ENCODE data around the gene CCDC70. TPM values are rescaled to one million over a fixed set of nuclear protein-coding genes. Genes with fewer than 3 reads are reported as not detected.

The CCDC70 gene
- total RNA-seq, 1 donor from 2014 or later, result not detected

DNA sequence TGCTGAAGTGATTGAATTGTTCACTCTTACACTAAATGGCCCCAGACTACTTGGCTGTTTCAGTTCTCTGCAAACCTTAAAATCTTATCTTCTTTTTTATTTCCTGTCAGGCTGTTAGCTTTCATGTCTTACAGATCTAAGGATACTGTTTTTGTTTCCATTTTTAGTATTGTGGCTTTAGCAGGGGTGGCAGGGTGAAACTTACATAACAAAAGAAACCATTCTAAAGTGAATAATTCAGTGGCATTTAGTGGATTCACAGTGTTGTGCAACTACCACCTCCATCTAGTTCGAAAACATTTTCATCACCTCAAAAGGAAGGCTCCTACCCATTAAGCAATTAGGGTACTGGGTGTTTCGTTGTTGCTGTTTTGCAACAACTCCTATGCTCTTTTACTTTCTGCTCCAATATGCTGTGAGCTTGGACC is 36.6 kb upstream of the CCDC70 start:
- no peak overlapping the region for H3K27ac Mint-ChIP-seq (ENCODE audit: unreplicated experiment)
- H3K4me3 Mint-ChIP-seq (ENCODE audit: unreplicated experiment), result no peak overlapping the region
- H3K9me3 Mint-ChIP-seq (ENCODE audit: unreplicated experiment), result no peaks in the 10 kb centered on the region
- H3K4me1 Mint-ChIP-seq (ENCODE audit: unreplicated experiment), result no peaks in the 10 kb centered on the region
- no peaks in the 10 kb centered on the region for H3K36me3 Mint-ChIP-seq (ENCODE audit: unreplicated experiment)
- TF ChIP-seq, protein P1, sequence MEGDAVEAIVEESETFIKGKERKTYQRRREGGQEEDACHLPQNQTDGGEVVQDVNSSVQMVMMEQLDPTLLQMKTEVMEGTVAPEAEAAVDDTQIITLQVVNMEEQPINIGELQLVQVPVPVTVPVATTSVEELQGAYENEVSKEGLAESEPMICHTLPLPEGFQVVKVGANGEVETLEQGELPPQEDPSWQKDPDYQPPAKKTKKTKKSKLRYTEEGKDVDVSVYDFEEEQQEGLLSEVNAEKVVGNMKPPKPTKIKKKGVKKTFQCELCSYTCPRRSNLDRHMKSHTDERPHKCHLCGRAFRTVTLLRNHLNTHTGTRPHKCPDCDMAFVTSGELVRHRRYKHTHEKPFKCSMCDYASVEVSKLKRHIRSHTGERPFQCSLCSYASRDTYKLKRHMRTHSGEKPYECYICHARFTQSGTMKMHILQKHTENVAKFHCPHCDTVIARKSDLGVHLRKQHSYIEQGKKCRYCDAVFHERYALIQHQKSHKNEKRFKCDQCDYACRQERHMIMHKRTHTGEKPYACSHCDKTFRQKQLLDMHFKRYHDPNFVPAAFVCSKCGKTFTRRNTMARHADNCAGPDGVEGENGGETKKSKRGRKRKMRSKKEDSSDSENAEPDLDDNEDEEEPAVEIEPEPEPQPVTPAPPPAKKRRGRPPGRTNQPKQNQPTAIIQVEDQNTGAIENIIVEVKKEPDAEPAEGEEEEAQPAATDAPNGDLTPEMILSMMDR (IDR thresholded peaks at IDR 0.05), result no peak
- peaks cover 28% of the 10 kb centered on the region for H3K27me3 Mint-ChIP-seq (ENCODE audit: unreplicated experiment)
- DNase-seq (ENCODE audit: extremely low spot score, unreplicated experiment), result no peak

DNA sequence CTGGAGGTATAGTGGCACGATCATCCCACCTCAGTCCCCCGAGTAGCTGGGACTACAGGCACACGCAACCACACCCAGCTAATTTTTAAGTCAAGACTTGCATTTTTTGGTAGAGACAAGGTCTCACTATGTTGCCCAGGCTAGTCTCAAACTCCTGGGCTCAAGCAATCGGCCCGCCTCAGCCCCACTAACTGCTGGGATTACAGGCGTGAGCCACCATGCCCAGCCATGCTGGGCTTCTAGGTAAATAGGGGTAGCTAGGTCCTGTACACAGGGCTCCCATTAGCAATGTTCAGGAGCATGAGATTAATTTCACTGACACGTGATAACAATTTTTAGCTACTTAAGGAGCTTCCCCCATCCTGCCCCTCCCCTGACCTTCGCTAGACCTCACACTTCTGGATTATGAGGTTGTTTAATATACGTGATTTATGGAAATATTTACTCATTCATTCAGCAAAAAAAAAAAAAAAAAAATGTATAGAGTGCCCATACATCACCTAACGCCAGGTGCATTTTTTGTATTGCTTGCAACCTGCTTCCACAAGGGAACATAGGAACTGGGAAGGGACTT is 36.0 kb upstream of the CCDC70 start:
- H3K4me3 Mint-ChIP-seq (ENCODE audit: unreplicated experiment), result no peak overlapping the region
- H3K36me3 Mint-ChIP-seq (ENCODE audit: unreplicated experiment), result no peaks in the 10 kb centered on the region
- no peak overlapping the region for H3K27ac Mint-ChIP-seq (ENCODE audit: unreplicated experiment)
- TF ChIP-seq, protein P1 (IDR thresholded peaks at IDR 0.05), result no peak
- no peaks in the 10 kb centered on the region for H3K4me1 Mint-ChIP-seq (ENCODE audit: unreplicated experiment)
- H3K9me3 Mint-ChIP-seq (ENCODE audit: unreplicated experiment), result no peaks in the 10 kb centered on the region
- peaks cover 26% of the 10 kb centered on the region for H3K27me3 Mint-ChIP-seq (ENCODE audit: unreplicated experiment)
- DNase-seq (ENCODE audit: extremely low spot score, unreplicated experiment), result no peak

DNA sequence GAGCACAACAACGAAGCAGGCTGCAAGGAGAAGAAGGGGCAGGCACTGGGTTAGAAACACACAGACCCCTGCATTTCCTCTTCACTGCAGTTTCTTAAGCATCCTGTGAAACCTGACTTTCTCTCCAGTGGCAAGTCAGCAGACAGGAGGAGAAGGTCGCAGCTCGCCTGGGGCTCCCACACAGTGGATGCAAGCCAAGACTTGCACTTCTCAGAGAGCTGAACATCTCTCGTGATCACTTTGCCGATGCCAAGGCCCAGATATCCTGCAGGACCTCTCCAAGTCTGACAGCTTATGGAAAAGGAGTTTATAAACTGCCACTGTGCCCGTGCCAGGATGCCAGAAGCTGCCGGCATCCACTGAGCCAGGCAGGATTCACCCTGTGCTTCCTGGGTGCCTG is 35.2 kb upstream of the CCDC70 start:
- no peak for DNase-seq (ENCODE audit: extremely low spot score, unreplicated experiment)
- Mint-ChIP-seq H3K9me3 (ENCODE audit: unreplicated experiment) (no peaks in the 10 kb centered on the region), H3K27ac (ENCODE audit: unreplicated experiment) (no peak overlapping the region), H3K4me3 (ENCODE audit: unreplicated experiment) (no peak overlapping the region), H3K36me3 (ENCODE audit: unreplicated experiment) (no peaks in the 10 kb centered on the region), H3K27me3 (ENCODE audit: unreplicated experiment) (peaks cover 20% of the 10 kb centered on the region), H3K4me1 (ENCODE audit: unreplicated experiment) (no peaks in the 10 kb centered on the region)
- TF ChIP-seq, protein P1 (IDR thresholded peaks at IDR 0.05), result no peak

DNA sequence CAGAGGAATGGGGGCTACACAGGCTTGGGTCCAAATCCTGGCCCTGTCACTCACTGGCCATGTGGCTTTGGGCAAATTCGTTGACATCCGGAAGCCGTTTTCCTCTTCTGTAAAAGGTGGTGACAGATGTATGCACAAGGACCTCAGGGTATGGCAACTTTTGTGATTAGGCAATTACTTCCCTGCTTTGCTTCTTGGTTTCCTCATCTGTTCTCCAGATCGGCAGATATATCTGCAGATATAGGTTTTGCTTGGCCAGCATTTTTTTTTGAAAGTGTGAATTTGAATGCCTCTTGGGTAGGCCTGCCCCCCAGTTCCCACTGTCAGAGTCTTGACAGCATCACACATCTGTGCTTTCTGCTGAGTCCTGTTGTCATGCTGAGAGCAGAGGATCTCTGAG is 34.5 kb upstream of the CCDC70 start:
- Mint-ChIP-seq H3K36me3 (ENCODE audit: unreplicated experiment) (no peaks in the 10 kb centered on the region), H3K4me3 (ENCODE audit: unreplicated experiment) (no peak overlapping the region), H3K27me3 (ENCODE audit: unreplicated experiment) (peaks cover 20% of the 10 kb centered on the region), H3K4me1 (ENCODE audit: unreplicated experiment) (no peaks in the 10 kb centered on the region), H3K27ac (ENCODE audit: unreplicated experiment) (no peak overlapping the region), H3K9me3 (ENCODE audit: unreplicated experiment) (no peaks in the 10 kb centered on the region)
- TF ChIP-seq, protein P1 (IDR thresholded peaks at IDR 0.05), result no peak
- no peak for DNase-seq (ENCODE audit: extremely low spot score, unreplicated experiment)

DNA sequence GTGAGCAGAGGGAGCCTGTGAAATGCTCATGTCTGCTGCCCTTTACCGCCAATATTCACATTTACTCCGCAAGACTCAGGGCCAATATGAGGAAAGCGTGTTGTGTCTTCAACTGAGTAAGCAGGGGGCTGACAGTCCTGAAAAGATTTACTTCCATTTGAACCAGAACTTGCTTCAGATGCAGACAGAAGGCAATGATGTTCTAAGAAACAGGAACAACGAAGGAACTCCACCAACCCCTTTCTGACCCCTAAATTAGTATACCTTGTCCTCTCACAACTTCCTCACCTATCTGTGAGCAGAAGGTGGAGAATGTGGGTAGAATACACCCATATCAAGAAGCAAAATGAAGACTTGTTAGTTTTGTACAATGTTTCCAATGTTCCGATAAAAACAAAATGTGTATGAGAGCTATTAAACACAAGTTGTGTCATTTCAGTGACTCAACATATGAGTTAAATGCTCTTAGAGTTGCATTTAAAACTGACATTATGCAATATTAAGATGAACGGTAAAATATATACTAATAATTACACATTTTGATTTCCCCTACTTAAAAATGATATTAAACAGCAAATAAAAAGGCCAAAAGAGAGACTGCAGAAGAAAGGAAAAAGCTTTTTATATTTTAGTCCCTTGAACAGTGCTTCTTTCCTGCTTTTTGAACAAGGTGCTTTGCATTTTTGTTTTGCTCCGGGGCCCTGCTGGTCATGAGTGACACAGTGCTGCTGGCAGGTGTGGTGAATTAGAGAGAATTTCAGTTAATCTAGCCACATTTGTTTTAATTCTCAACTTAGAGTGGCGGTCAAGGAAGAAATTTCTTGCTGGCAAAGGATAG is 32.8 kb upstream of the CCDC70 start:
- H3K27me3 Mint-ChIP-seq (ENCODE audit: unreplicated experiment), result peaks cover 29% of the 10 kb centered on the region
- DNase-seq (ENCODE audit: extremely low spot score, unreplicated experiment), result no peak
- no peak overlapping the region for H3K4me3 Mint-ChIP-seq (ENCODE audit: unreplicated experiment)

More for the DNA sequence above, 32.8 kb upstream of the CCDC70 start:
- Mint-ChIP-seq H3K4me1 (ENCODE audit: unreplicated experiment) (no peaks in the 10 kb centered on the region), H3K27ac (ENCODE audit: unreplicated experiment) (no peak overlapping the region), H3K36me3 (ENCODE audit: unreplicated experiment) (no peaks in the 10 kb centered on the region), H3K9me3 (ENCODE audit: unreplicated experiment) (no peaks in the 10 kb centered on the region)
- TF ChIP-seq, protein P1 (IDR thresholded peaks at IDR 0.05), result no peak

All from osteocyte (in vitro differentiated cells).